Effector memory CD8-positive, alpha-beta T cell (primary cell): ENCODE results near the gene CTTNBP2.
A peak's percentile ranks its signal among the peaks of the same experiment; 100 is the strongest.

Experiments
- ATAC-seq: fragments of 150-1000 bp; cut with Tn5 transposase; replicated peaks from 2 replicates; pipeline ENCODE4 v1.10.0; 2021; ENCODE audit warnings: mild to moderate bottlenecking, moderate library complexity
- DNase-seq, 3 experiments: peaks; one replicate each; pipeline ENCODE4 v3.0.0; 2021
- H3K27ac Mint-ChIP-seq, 2 donors: one replicate each; pipeline ENCODE4 v1.8.0; 2022; ENCODE audit warnings: mild to moderate bottlenecking in 2 of 2, mixed read lengths in 2 of 2, moderate library complexity in 2 of 2
- H3K27me3 Mint-ChIP-seq, 2 donors: one replicate each; pipeline ENCODE4 v1.8.0; 2022; ENCODE audit warnings: mixed read lengths in 2 of 2
- H3K36me3 Mint-ChIP-seq: one replicate; pipeline ENCODE4 v1.8.0; 2022; ENCODE audit warnings: mild to moderate bottlenecking, moderate library complexity, mixed read lengths; ENCODE audit not compliant: insufficient read depth
- H3K4me1 Mint-ChIP-seq, 2 donors: one replicate each; pipeline ENCODE4 v1.8.0; 2022; ENCODE audit warnings: low read depth in 2 of 2, mixed read lengths in 2 of 2
- H3K4me3 Mint-ChIP-seq, 2 donors: one replicate each; pipeline ENCODE4 v1.8.0; 2022; ENCODE audit warnings: mild to moderate bottlenecking in 2 of 2, mixed read lengths in 2 of 2, moderate library complexity in 2 of 2
- H3K9me3 Mint-ChIP-seq, 2 donors: one replicate each; pipeline ENCODE4 v1.8.0; 2022; ENCODE audit warnings: mixed read lengths in 2 of 2
- total RNA-seq, 9 experiments: gene quantifications; one replicate each; lab custom pipeline; 2026; lab: John Stamatoyannopoulos, UW

The CTTNBP2 gene, protein sequence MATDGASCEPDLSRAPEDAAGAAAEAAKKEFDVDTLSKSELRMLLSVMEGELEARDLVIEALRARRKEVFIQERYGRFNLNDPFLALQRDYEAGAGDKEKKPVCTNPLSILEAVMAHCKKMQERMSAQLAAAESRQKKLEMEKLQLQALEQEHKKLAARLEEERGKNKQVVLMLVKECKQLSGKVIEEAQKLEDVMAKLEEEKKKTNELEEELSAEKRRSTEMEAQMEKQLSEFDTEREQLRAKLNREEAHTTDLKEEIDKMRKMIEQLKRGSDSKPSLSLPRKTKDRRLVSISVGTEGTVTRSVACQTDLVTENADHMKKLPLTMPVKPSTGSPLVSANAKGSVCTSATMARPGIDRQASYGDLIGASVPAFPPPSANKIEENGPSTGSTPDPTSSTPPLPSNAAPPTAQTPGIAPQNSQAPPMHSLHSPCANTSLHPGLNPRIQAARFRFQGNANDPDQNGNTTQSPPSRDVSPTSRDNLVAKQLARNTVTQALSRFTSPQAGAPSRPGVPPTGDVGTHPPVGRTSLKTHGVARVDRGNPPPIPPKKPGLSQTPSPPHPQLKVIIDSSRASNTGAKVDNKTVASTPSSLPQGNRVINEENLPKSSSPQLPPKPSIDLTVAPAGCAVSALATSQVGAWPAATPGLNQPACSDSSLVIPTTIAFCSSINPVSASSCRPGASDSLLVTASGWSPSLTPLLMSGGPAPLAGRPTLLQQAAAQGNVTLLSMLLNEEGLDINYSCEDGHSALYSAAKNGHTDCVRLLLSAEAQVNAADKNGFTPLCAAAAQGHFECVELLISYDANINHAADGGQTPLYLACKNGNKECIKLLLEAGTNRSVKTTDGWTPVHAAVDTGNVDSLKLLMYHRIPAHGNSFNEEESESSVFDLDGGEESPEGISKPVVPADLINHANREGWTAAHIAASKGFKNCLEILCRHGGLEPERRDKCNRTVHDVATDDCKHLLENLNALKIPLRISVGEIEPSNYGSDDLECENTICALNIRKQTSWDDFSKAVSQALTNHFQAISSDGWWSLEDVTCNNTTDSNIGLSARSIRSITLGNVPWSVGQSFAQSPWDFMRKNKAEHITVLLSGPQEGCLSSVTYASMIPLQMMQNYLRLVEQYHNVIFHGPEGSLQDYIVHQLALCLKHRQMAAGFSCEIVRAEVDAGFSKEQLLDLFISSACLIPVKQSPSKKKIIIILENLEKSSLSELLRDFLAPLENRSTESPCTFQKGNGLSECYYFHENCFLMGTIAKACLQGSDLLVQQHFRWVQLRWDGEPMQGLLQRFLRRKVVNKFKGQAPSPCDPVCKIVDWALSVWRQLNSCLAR (N-terminal part only)
- 0 to 0.07 (median 0) reads per million in 9 experiments for total RNA-seq

DNA sequence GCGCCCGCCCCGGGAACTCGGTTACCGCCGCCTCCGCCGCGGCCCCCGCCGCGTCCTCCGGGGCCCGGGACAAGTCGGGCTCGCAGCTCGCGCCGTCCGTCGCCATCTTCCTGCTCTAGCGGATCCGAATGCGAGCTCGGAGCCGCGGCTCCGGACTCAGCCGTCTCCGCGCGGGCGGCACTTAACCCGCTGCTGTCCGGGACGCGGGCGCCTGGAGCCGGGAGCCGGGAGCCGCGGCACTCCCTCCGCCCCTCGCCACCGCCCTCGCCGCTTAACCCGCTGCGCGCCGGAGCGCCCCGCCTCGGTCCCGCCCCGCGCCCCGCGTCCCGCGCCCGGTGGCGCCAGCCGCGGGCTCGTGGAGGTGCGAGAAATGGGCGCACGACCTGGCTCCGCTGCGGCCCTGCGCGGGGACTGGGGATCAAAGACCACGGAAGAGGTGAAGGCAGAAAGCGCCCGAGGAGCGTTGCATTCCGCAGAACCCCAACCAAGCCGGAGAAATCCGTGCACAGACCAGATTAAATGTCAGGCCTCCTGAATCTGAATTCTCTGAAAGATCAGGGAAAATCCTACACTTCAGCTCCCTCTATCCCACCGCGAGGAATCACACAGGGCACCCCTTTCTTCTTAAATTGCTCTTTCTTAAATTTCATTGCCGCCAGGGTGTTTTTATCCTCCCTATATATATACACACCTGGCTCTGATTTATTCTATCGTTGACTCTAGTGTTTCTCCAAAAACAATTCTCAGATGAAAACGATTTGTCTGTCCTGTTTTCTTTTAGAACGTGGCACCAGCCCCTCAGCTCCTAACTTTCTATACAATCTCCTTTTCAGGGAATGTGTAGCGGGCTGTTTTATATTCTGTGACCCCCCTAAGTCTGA lies at the start of gene CTTNBP2:
Gene CTTNBP2, minus strand, starts transcription at position 132 of the 881 bp plus-strand sequence. Its CDS starts 26 bp downstream, at position 106.
- Mint-ChIP-seq H3K4me3 (peak within 1 kb of the TSS in 1 of 2 donors; percentile 55), H3K27me3 (peaks cover 34 to 42% of the 10 kb centered on the region in 2 donors), H3K9me3 (no peaks in the 10 kb centered on the region), H3K27ac (no peak within 1 kb of the TSS), H3K4me1 (peaks cover 4 to 11% of the 10 kb centered on the region in 2 donors), H3K36me3 (no peaks in the 10 kb centered on the region)
- no peak for ATAC-seq
- DNase-seq = no peak

DNA sequence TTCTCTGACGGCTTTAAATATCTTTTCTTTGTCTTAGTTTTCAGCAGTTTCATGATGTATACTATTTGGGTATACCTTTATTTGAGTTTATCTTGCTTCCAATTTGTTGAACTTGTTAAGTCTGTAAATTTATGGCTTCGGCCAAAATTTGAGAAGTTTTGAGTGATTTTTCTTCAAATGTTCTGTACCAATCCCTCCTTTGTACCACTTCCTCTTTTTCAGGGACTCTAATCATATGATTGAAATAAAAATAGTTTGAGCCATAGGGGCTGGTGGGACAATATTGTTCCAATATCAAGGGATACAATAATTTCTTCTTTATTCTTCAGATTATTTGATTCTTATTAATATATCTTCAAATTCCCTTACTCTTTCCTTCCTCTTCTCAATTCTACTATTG lies 43.1 kb upstream of the CTTNBP2 start:
- H3K4me3 Mint-ChIP-seq = no peak overlapping the region
- DNase-seq (no peak), ATAC-seq (no peak)
- no peaks in the 10 kb centered on the region for H3K36me3 Mint-ChIP-seq
- no peak overlapping the region for H3K27ac Mint-ChIP-seq
- no peaks in the 10 kb centered on the region for H3K27me3 Mint-ChIP-seq
- H3K9me3 Mint-ChIP-seq = peaks cover 0 to 7% of the 10 kb centered on the region in 2 donors
- no peaks in the 10 kb centered on the region for H3K4me1 Mint-ChIP-seq

DNA sequence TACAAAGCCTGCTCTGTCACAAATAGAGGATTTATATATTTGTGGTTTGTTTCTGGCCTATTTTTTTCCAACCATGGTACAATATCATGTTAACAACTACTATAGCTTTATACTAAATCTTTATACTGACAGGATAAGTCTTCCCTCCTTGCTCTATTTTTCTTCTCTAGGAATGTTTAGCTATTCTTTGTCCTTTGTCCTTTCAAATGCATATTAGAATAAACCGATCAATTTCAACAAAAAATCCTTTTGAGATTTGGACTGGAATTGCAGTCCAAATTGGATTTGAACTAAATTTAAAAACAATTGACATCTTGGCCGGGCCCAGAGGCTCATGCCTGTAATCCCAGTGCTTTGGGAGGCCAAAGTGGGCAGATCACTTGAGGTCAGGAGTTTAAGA lies 39.2 kb upstream of the CTTNBP2 start:
- no peaks in the 10 kb centered on the region for H3K36me3 Mint-ChIP-seq
- H3K4me3 Mint-ChIP-seq = no peak overlapping the region
- no peaks in the 10 kb centered on the region for H3K9me3 Mint-ChIP-seq
- ATAC-seq (no peak), DNase-seq (no peak)
- H3K27ac Mint-ChIP-seq = no peak overlapping the region
- no peaks in the 10 kb centered on the region for H3K27me3 Mint-ChIP-seq
- no peaks in the 10 kb centered on the region for H3K4me1 Mint-ChIP-seq

GRCh38 chr7:117908031-117908795 lies 35.0 kb upstream of the CTTNBP2 start:
- Mint-ChIP-seq H3K4me3 (no peak overlapping the region), H3K36me3 (no peaks in the 10 kb centered on the region), H3K9me3 (no peaks in the 10 kb centered on the region), H3K27ac (no peak overlapping the region), H3K4me1 (no peaks in the 10 kb centered on the region), H3K27me3 (no peaks in the 10 kb centered on the region)
- ATAC-seq = no peak
- DNase-seq = no peak

DNA sequence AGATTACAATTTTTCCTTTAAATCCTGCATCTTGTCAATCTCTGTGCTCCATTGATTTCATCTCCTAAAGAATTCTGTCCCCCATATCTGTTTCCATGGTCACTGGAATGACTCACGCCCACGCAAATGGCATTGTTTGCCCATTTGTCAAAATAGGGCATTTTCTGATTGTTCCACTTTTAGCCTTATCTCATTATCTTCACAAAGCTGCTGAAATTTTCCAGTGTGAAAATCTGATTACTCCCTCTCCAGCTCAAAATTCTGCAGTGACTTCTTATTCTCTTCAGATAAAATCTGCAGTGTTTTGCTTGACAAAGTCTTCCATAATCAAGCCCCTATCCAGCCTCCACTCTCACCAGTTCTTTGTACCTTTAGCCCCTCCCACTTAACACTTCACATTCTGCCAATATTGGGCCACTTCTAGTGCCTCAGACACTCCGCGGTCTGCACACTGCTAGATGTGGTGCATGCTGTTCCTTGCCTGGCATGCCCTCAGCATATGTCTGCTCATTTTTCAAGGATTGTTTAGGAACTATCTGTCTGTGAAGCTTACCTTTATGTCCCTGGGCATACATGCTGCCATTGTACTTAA lies 33.9 kb upstream of the CTTNBP2 start:
- H3K27ac Mint-ChIP-seq = no peak overlapping the region
- H3K9me3 Mint-ChIP-seq = no peaks in the 10 kb centered on the region
- H3K27me3 Mint-ChIP-seq = no peaks in the 10 kb centered on the region
- H3K4me3 Mint-ChIP-seq = no peak overlapping the region
- ATAC-seq = no peak
- DNase-seq = no peak
- H3K36me3 Mint-ChIP-seq = no peaks in the 10 kb centered on the region
- H3K4me1 Mint-ChIP-seq = no peaks in the 10 kb centered on the region

GRCh38 chr7:117902314-117902889 lies 29.2 kb upstream of the CTTNBP2 start:
- Mint-ChIP-seq H3K4me1 (no peaks in the 10 kb centered on the region), H3K27ac (no peak overlapping the region), H3K27me3 (no peaks in the 10 kb centered on the region), H3K4me3 (no peak overlapping the region), H3K9me3 (peaks cover 0 to 9% of the 10 kb centered on the region in 2 donors), H3K36me3 (no peaks in the 10 kb centered on the region)
- no peak for DNase-seq
- ATAC-seq = no peak

DNA sequence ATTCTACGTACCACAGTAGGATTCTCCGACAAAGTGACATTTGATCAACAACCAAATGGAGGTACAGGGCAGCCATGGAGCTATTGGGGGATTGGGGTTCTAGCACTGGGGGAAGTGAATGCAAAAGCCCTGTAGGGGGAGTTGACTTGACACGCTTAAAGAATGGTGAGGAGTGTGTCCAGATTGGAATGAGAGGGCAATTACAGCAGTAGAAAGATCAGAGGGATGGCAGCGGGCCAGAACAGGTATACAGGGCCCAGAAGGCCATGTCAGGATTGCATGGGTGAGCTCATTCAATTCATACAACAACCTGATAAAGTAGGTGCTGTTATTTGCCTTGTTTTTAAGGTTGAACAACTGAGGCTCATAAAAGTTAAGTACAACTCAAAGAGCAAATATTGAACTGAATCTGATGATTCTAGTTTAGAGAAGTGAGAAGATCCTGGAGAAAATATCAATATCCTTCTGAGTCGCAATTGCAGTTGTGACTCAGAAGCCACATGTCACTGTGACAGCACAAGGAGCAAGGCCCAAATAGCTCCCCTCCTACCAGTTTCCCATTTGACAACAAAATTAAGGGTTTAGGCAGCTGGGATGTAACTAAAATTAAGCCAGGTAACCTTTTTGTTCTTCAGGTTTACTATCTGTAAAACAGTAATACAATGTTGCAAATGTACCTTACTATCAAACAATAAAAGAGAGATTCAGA lies 28.0 kb upstream of the CTTNBP2 start:
- no peak overlapping the region for H3K27ac Mint-ChIP-seq
- peaks cover 0 to 9% of the 10 kb centered on the region in 2 donors for H3K9me3 Mint-ChIP-seq
- ATAC-seq (no peak), DNase-seq (no peak)
- no peaks in the 10 kb centered on the region for H3K27me3 Mint-ChIP-seq
- no peaks in the 10 kb centered on the region for H3K36me3 Mint-ChIP-seq
- H3K4me1 Mint-ChIP-seq = no peaks in the 10 kb centered on the region
- no peak overlapping the region for H3K4me3 Mint-ChIP-seq

- no peaks in the 10 kb centered on the region for H3K36me3 Mint-ChIP-seq
- no peak overlapping the region for H3K27ac Mint-ChIP-seq
- H3K4me1 Mint-ChIP-seq = no peaks in the 10 kb centered on the region
- H3K4me3 Mint-ChIP-seq = no peak overlapping the region
- no peak for DNase-seq
- no peaks in the 10 kb centered on the region for H3K27me3 Mint-ChIP-seq
- no peak for ATAC-seq
- H3K9me3 Mint-ChIP-seq = peaks cover 0 to 9% of the 10 kb centered on the region in 2 donors
Observed at GRCh38 chr7:117896339-117896738, 23.1 kb upstream of the CTTNBP2 start.

GRCh38 chr7:117895276-117895675 lies 22.0 kb upstream of the CTTNBP2 start:
- no peaks in the 10 kb centered on the region for H3K36me3 Mint-ChIP-seq
- peaks cover 0 to 9% of the 10 kb centered on the region in 2 donors for H3K9me3 Mint-ChIP-seq
- H3K27me3 Mint-ChIP-seq = no peaks in the 10 kb centered on the region
- no peak overlapping the region for H3K4me3 Mint-ChIP-seq
- no peak for ATAC-seq
- H3K4me1 Mint-ChIP-seq = no peaks in the 10 kb centered on the region
- DNase-seq = no peak
- no peak overlapping the region for H3K27ac Mint-ChIP-seq

DNA sequence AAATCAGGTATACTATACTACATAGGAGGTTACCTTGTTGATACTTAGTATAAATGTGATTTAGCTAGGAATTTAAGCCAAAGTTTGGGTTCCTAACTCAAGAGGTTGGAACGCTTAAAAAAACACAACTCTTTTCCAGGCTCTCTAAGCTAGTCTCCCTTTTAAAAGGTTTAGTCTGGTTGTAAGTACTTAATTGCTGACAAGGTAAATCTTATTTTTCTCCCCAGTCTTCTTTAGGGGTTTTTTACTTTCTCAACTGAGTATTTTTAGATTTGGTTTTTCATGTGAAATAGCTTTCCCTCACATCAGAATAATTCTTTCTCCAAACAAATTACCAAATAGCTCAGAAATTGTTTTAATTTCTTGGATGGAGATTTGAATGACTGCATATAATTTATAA lies 20.8 kb upstream of the CTTNBP2 start:
- H3K9me3 Mint-ChIP-seq = peaks cover 0 to 5% of the 10 kb centered on the region in 2 donors
- no peak for DNase-seq
- H3K4me1 Mint-ChIP-seq = no peaks in the 10 kb centered on the region
- no peaks in the 10 kb centered on the region for H3K27me3 Mint-ChIP-seq
- H3K27ac Mint-ChIP-seq = no peak overlapping the region
- no peak overlapping the region for H3K4me3 Mint-ChIP-seq
- no peak for ATAC-seq
- H3K36me3 Mint-ChIP-seq = no peaks in the 10 kb centered on the region

DNA sequence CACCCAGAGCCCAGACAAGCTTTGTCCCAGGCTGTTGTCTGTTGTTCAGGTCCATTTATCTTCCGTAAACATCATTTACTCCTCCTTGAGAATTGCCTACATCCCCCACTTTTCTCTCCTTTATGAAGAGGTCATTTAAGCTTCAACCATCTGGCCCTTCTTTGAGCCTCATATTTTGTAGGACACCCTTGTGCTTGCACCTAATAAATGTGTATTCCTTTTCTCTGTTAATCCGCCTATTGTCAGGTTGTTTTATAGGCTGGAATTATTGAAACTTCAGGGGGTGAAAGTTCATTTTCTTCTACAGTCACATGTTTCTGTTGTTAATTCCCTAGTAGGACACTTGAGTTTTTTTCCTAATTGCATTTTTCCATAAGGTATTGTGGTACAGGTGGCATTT lies 19.6 kb upstream of the CTTNBP2 start:
- ATAC-seq (no peak), DNase-seq (no peak)
- Mint-ChIP-seq H3K27me3 (no peaks in the 10 kb centered on the region), H3K4me3 (no peak overlapping the region), H3K4me1 (no peaks in the 10 kb centered on the region), H3K27ac (no peak overlapping the region), H3K9me3 (no peaks in the 10 kb centered on the region), H3K36me3 (no peaks in the 10 kb centered on the region)
